ENCODE data around the gene MUC21.

- no peak for TF ChIP-seq POLR2AphosphoS5 (IDR thresholded peaks at IDR 0.05; ENCODE audit: low read depth, low read length)
- no peak for TF ChIP-seq POLR2A (IDR thresholded peaks at IDR 0.05; ENCODE audit: low read depth, low read length)
Measured at GRCh38 chr6:30963641-30964040, 19.9 kb upstream of the MUC21 start.
